ENCODE measurements around the gene DCPS. TPM values are rescaled to one million over a fixed set of nuclear protein-coding genes. Genes with fewer than 3 reads are reported as not detected.
A peak's percentile ranks its signal among the peaks of the same experiment; 100 is the strongest.
"Not testable (repeated sequence)": the region's sequence is repeated elsewhere in the genome, so short reads cannot be mapped to it uniquely, and the experiment has no call there.

Gene DCPS
- total RNA-seq, result 10 to 100 TPM in 1 of 2 donors, 1 to 10 TPM in 1; 3.0 to 17.9 TPM

- peak; percentile 99 for ATAC-seq
- Histone ChIP-seq H3K27ac (peak within 1 kb of the TSS; percentile 71 to 90 (median 86)), H3K9me3 (no peaks in the 10 kb centered on the region), H3K4me1 (peaks cover 19% of the 10 kb centered on the region), H3K36me3 (replicated peaks in 1 of 2; ENCODE audit: insufficient read depth in 1 of 2, low read depth in 2 of 2) (no peaks in the 10 kb centered on the region), H3K4me3 (peak within 1 kb of the TSS; percentile 53 to 79), H3K27me3 (no peaks in the 10 kb centered on the region)
- peak; percentile 75 to 93 (median 87) for TF ChIP-seq POLR2A (IDR thresholded peaks at IDR 0.05)
- TF ChIP-seq, protein P1, sequence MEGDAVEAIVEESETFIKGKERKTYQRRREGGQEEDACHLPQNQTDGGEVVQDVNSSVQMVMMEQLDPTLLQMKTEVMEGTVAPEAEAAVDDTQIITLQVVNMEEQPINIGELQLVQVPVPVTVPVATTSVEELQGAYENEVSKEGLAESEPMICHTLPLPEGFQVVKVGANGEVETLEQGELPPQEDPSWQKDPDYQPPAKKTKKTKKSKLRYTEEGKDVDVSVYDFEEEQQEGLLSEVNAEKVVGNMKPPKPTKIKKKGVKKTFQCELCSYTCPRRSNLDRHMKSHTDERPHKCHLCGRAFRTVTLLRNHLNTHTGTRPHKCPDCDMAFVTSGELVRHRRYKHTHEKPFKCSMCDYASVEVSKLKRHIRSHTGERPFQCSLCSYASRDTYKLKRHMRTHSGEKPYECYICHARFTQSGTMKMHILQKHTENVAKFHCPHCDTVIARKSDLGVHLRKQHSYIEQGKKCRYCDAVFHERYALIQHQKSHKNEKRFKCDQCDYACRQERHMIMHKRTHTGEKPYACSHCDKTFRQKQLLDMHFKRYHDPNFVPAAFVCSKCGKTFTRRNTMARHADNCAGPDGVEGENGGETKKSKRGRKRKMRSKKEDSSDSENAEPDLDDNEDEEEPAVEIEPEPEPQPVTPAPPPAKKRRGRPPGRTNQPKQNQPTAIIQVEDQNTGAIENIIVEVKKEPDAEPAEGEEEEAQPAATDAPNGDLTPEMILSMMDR (IDR thresholded peaks at IDR 0.05), result no peak
- intact Hi-C loops (cut with DNase I), result no loop called here
- 1% methylated on average over 41 to 61 of the region's 61 CpGs for WGBS, 2 donors
- DNase-seq, result peak; percentile 89 to 93 (median 92)
These were observed at the start of gene DCPS for GRCh38 chr11:126303623-126304456. Gene DCPS, plus strand, starts transcription at chr11:126304060. Its CDS starts 21 bp downstream, at chr11:126304081.

- ATAC-seq (no peak), DNase-seq (no peak)
- WGBS, 2 donors, result 83 to 92% methylated on average over 1 of the region's 1 CpG
- intact Hi-C loops (cut with DNase I), result no loop called here
- Histone ChIP-seq H3K4me1 (peaks cover 12% of the 10 kb centered on the region), H3K9me3 (no peaks in the 10 kb centered on the region), H3K4me3 (no peak overlapping the region), H3K27ac (no peak overlapping the region), H3K36me3 (replicated peaks in 1 of 2; ENCODE audit: insufficient read depth in 1 of 2, low read depth in 2 of 2) (peaks cover 0 to 1% of the 10 kb centered on the region in 2 donors), H3K27me3 (no peaks in the 10 kb centered on the region)
- TF ChIP-seq POLR2A (IDR thresholded peaks at IDR 0.05), result no peak
- TF ChIP-seq, protein P1 (IDR thresholded peaks at IDR 0.05), result no peak
These were observed 49.0 kb upstream of the DCPS start for GRCh38 chr11:126254819-126255218.

DNA sequence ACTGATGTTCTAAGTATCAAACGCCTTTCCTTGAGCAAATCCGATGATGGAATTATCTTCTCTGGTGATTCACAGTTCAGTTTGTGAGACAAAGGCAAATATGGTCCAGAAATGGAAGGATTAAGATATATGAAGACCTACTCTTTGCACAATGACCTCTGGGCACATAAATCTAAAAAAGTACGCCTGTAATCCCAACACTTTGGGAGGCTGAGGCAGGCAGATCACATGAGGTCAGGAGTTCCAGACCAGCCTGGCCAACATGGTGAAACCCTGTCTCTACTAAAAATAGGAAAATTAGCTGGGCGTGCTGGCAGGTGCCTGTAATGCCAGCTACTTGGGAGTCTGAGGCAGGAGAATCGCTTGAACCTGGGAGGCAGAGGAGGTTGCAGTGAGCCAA lies 48.4 kb upstream of the DCPS start:
- H3K9me3 ChIP-seq; DNase-seq; H3K4me3 ChIP-seq; intact Hi-C loops (cut with DNase I); H3K36me3 ChIP-seq (replicated peaks in 1 of 2; ENCODE audit: insufficient read depth in 1 of 2, low read depth in 2 of 2); ATAC-seq; H3K27me3 ChIP-seq; H3K27ac ChIP-seq: not testable (repeated sequence)
- H3K4me1 ChIP-seq, result peaks cover 12% of the 10 kb centered on the region
- 94 to 99% methylated on average over 5 of the region's 5 CpGs for WGBS, 2 donors

DNA sequence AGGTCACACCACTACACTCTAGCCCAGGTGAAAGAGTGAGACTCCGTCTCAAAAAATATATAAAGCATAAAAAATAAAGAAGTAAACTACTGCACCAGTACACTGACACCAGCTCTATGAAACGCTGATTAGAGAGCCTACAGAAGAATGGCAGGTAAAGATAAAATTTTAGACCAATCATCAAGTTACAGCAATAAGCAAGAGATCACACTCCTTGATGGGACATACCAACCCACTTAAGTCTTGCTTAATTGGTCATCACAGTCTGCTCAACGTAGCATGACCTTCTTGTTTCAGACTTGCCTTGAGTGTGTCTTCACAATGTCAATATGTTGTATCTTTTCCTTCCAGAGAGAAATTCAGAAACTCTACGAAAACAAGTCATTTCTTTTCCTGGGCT lies 47.6 kb upstream of the DCPS start:
- Histone ChIP-seq H3K4me3 (no peak overlapping the region), H3K27ac (no peak overlapping the region), H3K36me3 (replicated peaks in 1 of 2; ENCODE audit: insufficient read depth in 1 of 2, low read depth in 2 of 2) (peaks cover 0 to 3% of the 10 kb centered on the region in 2 donors), H3K27me3 (no peaks in the 10 kb centered on the region), H3K4me1 (peaks cover 12% of the 10 kb centered on the region), H3K9me3 (no peaks in the 10 kb centered on the region)
- intact Hi-C loops (cut with DNase I), result no loop called here
- ATAC-seq, result no peak
- 93 to 94% methylated on average over 4 of the region's 4 CpGs for WGBS, 2 donors
- DNase-seq, result no peak
- TF ChIP-seq, protein P1 (IDR thresholded peaks at IDR 0.05), result no peak
- no peak for TF ChIP-seq POLR2A (IDR thresholded peaks at IDR 0.05)

DNA sequence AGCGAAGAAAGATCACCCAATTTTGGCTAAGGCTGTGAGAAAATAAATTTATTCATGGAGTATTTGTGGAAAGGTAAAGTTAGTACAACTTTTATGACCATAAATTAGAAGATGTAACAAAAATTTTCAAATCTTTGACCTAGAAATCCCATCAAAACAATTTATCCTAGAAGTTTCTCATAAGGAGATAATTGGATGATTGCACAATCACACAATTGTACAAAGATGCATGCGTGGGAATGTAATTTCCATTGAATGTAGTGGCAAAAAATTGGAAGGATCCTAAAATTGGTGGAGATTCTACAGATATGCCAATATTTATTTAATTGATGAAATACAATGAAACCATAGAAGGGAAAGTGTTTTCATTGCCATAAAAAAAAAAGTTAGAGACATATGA lies 46.7 kb upstream of the DCPS start:
- TF ChIP-seq POLR2A (IDR thresholded peaks at IDR 0.05), result no peak
- TF ChIP-seq, protein P1 (IDR thresholded peaks at IDR 0.05), result no peak
- peaks cover 0 to 8% of the 10 kb centered on the region in 2 donors for H3K36me3 ChIP-seq (replicated peaks in 1 of 2; ENCODE audit: insufficient read depth in 1 of 2, low read depth in 2 of 2)
- H3K9me3 ChIP-seq, result no peaks in the 10 kb centered on the region
- H3K27ac ChIP-seq, result no peak overlapping the region
- peaks cover 12% of the 10 kb centered on the region for H3K4me1 ChIP-seq
- no peak overlapping the region for H3K4me3 ChIP-seq
- no peaks in the 10 kb centered on the region for H3K27me3 ChIP-seq
- no peak for ATAC-seq
- DNase-seq, result no peak
- intact Hi-C loops (cut with DNase I), result no loop called here
- 83 to 93% methylated on average over 2 of the region's 2 CpGs for WGBS, 2 donors

Measured in body of pancreas (tissue), 4 donors.